Measurements from ENCODE around the gene IGFL1.
"Not testable (repeated sequence)": the region's sequence is repeated elsewhere in the genome, so short reads cannot be mapped to it uniquely, and the experiment has no call there.

DNA sequence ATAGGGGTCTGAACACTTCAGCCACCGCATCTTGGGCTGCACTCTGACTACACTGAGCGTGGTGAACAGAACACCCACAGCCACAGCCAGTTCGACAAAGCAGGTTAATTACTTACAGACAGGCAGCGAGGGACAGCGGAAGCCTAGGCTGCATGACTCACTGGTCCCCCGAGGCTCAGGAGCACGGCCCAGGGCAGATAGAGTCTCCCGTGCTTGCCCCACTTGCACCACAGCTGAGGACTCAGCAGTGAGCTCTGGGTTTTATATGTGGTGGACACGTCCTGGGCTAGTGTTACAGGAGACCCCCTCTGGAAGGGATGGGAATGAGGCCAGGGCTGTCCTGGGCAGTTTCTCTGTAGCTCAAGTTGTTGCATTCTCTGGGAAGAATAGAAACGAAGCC, 5.8 kb upstream of the IGFL1 start:
- TF ChIP-seq, protein P1, sequence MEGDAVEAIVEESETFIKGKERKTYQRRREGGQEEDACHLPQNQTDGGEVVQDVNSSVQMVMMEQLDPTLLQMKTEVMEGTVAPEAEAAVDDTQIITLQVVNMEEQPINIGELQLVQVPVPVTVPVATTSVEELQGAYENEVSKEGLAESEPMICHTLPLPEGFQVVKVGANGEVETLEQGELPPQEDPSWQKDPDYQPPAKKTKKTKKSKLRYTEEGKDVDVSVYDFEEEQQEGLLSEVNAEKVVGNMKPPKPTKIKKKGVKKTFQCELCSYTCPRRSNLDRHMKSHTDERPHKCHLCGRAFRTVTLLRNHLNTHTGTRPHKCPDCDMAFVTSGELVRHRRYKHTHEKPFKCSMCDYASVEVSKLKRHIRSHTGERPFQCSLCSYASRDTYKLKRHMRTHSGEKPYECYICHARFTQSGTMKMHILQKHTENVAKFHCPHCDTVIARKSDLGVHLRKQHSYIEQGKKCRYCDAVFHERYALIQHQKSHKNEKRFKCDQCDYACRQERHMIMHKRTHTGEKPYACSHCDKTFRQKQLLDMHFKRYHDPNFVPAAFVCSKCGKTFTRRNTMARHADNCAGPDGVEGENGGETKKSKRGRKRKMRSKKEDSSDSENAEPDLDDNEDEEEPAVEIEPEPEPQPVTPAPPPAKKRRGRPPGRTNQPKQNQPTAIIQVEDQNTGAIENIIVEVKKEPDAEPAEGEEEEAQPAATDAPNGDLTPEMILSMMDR (IDR thresholded peaks at IDR 0.05), result not testable (repeated sequence)
- TF ChIP-seq POLR2AphosphoS5, POLR2A, EP300 (IDR thresholded peaks at IDR 0.05): not testable (repeated sequence)
